HG03565 (cell line): ENCODE results near the gene SIPA1.
A peak's percentile ranks its signal among the peaks of the same experiment; 100 is the strongest.
"Not testable (repeated sequence)": the region's sequence is repeated elsewhere in the genome, so short reads cannot be mapped to it uniquely, and the experiment has no call there.

Experiments used
- ATAC-seq: cut with Tn5 transposase; IDR thresholded peaks from one replicate; pipeline ENCODE4 v1.9.1; 2021; ENCODE audit warnings: mild to moderate bottlenecking, moderate library complexity; ENCODE audit not compliant: unreplicated experiment

SIPA1 gene

DNA sequence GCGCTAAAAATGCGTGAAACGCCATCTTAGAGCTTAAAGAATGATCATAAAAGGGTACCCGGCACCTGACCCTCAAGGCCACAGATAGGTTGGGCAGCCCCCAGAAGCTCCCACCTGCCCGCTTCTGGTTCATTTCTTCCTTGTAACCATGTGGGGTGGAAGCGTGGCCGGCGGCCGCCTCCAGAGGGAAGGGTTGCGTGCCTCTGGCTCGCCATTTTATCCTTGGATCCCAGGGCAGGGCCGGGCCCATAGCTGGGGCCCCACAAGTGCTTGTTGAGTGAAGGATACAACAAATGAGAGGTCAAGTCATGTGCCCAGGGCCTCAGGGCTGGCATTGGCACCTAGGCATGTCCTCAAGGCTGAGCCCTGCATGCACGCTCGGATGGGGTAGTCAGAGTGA, 16.4 kb upstream of the SIPA1 start:
- no peak for ATAC-seq

DNA sequence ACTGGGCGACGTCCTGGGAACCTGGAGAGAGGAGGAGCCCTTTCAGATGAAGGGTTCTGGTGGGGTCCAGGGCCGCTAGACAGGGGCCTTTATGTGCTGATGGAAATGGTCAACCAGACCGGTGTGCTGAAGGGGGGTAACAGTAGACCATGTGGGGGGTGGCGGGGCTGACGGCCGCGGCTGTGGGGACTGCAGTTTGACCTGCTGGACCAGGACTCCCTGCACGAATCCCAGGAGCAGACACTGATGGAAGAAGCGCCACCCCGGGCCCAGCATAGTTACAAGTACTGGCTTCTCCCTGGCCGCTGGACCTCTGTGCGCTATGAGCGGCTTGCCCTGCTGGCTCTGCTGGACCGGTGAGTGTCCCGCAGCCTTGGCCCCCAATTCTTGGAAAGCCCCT, 15.9 kb upstream of the SIPA1 start:
- no peak for ATAC-seq

DNA sequence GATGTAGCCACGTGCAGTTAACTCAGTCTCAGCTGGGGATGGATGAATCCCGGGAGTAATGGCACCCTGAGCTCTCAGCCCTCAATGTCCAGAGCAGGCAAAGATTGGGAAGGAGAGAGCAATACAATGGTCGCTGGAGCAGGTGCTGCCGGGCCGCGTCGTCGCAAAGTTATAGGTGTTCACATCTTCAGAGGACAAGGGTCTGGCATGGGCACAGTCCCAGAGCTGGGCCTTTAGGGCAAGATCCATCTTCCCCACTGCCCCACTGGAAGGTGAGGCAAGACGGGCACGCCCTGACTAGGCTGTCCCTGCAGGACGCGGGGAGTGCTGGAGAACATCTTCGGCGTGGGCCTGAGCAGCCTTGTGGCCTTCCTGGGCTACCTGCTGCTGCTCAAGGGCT, 14.7 kb upstream of the SIPA1 start:
- no peak for ATAC-seq

DNA sequence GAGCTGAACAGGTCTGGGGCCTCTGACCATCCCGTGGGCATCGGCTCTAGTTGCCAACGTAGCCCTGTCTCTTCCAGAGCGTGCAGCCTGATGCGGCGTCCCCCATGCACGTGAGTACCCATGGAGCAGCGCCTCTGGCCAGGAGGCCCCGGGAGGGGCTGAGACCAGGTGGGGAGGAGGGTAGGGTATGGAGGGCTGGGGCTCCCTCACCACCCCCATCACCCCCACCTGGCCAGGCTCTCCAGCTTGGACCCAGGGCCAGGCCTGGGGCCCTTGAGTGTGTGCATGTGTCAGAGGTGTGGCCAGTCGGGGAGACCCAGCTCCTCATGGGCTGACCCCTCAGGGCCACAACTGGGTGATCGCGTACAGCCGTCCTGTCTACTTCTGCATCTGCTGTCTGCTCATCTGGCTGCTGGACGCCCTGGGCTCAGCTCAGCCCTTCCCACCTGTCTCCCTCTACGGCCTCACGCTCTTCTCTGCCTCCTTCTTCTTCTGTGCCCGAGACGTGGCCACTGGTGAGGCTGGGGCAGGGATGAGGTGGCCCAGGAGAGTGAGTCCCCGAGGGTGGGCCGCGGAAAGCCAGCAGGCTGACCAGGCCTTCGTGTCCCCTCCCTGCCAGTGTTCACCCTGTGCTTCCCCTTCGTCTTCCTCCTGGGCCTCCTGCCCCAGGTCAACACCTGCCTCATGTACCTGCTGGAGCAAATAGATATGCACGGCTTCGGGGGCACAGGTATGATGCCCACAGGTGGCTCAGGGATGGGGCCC, 13.9 kb upstream of the SIPA1 start:
- no peak for ATAC-seq

DNA sequence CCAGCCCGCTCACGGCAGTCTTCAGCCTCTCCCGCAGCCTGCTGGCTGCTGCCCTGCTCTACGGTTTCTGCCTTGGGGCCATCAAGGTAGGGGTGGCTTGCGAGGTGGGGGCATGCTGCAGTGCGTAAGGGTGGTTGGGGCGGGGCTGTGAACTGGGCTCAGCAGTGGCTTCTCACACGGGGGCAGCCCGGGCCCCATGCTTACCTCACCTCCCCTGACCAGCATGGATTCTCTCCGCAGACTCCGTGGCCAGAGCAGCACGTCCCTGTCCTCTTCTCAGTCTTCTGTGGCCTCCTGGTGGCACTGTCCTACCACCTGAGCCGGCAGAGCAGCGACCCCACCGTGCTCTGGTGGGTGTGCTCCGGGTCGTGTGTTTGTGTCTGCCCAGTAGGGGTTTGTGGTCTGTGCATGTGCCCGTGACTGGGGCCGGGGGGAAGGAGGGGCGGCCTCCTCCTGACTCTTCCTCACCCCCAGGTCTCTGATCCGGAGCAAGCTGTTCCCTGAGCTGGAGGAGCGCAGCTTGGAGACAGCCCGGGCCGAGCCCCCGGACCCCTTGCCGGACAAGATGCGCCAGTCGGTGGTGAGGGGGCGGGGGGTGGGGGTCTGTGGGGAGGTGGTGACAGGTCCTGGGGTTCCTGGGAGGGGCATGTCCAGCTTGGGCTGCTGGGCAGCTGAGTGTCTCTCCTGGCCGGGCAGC, 12.8 kb upstream of the SIPA1 start:
- ATAC-seq: no peak

DNA sequence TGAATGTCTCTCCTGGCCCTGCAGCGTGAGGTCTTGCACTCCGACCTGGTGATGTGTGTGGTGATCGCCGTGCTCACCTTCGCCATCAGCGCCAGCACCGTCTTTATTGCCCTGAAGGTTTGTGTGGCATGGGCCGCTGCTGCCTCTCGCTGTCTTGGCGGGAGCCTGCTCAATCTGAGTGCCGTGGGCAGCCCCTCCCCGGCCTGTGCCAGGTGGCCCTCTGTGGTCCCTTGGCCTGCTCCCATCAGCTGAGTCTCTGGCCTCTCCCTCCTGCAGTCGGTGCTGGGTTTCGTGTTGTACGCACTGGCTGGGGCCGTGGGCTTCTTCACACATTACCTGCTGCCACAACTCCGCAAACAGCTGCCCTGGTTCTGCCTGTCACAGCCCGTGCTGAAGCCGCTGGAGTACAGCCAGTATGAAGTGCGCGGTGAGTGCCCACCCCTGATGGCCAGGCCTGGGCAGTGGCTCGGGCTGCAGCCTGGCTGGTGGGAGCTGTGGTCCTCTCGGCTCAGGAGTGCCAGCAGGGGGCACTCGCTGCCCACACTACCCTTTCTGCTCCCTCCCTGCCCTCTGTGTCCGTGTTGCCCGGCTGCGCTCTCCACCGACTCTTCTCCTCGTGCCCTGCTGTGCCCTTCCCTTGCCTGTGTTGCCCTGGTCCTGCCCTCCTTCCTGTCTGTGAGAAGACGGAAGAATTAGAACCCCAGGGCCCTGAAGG, 12.1 kb upstream of the SIPA1 start:
- no peak for ATAC-seq

DNA sequence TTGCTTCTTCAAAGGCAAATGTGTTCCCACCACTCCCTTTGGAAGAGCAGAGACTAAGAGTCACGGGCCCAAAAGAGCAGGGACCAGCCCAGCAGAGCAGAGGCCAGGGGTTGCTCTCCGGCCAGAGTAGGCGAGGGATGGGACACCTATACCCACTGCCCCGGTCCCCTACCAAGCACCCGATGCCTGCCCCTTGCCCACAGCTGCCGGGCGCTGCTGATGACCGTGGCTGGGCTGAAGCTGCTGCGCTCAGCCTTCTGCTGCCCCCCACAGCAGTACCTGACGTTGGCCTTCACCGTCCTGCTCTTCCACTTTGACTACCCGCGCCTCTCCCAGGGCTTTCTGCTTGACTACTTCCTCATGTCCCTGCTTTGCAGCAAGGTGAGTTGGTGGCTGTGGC, 10.7 kb upstream of the SIPA1 start:
- no peak for ATAC-seq

DNA sequence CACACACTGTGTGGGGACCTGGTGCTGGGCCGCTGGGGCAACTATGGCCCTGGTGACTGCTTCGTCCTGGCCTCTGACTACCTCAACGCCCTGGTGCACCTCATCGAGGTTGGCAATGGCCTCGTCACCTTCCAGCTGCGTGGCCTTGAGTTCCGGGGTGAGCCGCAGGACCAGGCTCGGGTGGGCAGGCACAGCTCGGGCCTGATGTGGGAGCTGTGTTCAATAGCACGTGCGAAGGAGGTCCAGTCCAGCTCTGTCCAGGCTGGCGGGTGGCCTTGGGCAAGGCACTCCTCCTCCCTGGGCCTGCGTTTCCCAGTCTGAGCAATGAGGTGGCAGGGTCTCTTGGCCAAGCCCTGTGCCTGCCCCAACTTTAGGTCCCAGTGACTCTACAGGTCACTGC, 8.3 kb upstream of the SIPA1 start:
- ATAC-seq: no peak

DNA sequence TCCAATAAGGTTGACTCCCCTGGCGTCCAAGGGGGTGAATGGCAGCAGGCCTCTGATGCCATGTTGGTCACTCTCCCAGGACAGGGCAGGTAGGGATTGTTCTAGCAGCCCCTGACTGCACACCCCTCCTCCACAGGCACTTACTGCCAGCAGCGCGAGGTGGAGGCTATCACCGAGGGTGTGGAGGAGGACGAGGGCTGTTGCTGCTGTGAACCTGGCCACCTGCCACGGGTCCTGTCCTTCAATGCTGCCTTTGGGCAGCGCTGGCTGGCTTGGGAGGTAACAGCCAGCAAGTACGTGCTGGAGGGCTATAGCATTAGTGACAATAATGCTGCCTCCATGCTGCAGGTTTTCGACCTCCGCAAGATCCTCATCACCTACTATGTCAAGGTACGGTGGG, 7.7 kb upstream of the SIPA1 start:
- ATAC-seq: no peak

DNA sequence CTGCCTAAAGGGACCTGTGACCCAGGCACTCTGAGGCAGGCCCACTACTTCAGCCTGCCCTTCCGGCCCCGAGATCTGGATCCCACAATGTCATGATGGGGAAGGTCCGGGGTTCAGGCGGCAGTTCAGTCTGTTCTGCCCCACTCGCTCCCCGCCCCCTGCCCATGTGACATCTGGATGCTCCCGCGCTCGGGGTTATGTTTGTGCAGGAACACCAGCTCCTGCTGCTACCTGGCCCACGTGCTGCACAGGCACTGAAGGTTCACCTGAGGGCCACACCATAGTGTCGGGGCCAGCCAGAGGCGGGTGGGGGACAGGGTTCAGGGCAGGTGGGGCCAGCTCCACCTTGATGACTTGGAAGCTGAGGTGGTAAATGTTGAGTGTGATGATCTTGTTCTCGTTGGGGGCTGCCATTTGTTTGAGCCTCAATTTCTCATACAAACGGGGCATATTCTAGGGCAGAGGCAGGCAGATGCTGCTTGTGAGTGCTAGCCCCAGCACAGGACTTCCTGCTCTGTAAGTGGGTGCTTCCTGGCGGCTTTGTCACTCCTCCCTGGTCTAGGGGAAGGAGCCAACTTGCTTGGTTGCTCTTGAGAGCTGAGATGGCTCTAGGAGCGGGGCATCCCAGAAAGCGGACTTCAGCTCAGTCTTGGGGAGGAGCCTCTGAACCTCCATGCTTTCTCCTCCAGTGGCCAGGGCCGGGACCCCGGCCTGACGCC, 4.4 kb upstream of the SIPA1 start:
- ATAC-seq: no peak

DNA sequence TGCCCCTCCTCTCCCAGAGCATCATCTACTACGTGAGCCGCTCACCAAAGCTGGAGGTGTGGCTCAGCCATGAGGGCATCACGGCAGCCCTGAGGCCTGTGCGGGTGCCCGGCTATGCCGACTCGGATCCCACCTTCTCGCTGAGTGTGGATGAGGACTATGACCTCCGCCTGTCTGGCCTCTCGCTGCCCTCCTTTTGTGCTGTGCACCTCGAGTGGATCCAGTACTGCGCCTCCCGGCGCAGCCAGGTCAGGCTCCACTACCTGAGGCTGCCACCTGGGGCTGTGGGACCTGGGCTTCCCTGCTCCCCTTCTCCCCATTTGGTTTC, 3.8 kb upstream of the SIPA1 start:
- ATAC-seq: no peak

DNA sequence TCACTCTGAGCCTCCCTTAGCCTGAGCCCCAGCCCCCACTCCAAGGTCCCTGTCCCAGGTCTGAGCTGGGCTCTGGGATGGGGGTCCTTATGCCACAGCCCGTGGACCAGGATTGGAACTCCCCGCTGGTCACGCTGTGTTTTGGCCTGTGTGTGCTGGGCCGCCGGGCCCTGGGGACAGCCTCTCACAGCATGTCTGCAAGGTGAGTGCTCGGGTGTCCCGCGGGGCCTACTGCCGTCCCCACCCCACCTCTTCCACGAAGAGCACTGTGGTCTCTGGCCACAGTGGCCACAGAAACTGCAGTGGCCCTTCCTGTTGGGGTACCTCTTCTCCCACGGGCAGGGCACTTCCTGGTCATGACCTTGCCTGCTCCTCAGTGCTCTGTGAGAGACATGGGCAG, 3.5 kb upstream of the SIPA1 start:
- ATAC-seq: no peak

DNA sequence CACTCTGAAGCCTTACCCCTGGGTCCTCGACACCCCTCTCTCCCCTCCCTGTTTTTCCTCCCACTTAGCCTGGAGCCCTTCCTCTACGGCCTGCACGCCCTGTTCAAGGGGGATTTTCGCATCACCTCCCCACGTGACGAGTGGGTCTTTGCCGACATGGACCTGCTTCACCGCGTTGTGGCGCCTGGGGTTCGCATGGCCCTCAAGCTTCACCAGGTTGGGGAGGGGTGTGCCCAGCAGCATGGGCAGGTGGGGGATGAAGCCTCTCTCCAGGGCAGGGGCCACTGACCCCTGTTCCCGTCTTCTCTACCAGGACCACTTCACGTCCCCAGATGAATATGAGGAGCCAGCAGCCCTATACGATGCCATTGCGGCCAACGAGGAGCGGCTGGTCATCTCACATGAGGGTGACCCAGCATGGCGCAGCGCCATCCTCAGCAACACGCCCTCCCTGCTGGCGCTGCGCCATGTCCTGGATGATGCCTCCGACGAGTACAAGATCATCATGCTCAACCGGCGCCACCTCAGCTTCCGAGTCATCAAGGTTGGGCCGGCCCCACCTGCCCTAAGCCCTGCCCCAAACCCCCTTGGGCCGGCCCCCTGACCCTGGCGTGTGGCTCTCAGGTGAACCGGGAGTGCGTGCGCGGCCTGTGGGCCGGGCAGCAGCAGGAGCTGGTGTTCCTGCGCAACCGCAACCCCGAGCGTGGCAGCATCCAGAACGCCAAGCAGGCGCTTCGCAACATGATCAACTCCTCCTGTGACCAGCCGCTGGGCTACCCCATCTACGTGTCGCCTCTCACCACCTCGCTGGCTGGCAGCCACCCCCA, 2.8 kb upstream of the SIPA1 start:
- no peak for ATAC-seq

DNA sequence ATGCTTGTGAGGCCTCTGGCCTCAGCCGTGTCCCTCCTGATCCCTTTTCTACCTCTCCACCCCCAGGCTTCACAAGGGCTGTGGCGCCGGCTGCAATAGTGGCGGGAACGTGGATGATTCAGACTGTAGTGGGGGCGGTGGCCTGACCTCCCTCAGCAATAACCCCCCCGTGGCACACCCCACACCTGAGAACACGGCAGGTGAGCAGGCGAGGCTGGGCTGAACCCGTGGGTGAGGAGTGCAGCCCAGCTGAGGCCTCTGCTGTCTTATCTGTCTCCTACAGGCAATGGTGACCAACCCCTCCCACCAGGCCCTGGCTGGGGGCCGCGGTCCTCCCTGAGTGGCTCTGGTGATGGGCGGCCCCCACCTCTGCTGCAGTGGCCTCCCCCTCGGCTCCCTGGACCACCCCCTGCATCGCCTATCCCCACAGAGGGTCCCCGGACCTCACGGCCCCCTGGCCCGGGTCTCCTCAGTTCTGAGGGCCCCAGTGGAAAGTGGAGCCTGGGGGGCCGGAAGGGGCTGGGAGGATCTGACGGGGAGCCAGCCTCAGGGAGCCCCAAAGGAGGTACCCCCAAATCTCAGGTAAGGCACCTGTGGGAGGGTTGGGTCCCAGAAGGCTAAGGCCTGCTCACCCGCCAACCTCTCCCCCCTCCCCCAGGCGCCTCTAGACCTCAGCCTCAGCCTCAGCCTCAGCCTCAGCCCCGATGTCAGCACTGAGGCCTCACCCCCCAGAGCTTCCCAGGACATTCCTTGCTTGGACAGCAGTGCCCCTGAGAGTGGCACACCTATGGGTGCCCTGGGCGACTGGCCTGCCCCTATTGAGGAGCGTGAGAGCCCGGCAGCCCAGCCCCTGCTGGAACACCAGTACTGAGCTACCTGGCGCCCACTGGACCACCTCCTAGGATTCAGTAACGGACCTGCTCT, 1.5 kb upstream of the SIPA1 start:
- no peak for ATAC-seq

DNA sequence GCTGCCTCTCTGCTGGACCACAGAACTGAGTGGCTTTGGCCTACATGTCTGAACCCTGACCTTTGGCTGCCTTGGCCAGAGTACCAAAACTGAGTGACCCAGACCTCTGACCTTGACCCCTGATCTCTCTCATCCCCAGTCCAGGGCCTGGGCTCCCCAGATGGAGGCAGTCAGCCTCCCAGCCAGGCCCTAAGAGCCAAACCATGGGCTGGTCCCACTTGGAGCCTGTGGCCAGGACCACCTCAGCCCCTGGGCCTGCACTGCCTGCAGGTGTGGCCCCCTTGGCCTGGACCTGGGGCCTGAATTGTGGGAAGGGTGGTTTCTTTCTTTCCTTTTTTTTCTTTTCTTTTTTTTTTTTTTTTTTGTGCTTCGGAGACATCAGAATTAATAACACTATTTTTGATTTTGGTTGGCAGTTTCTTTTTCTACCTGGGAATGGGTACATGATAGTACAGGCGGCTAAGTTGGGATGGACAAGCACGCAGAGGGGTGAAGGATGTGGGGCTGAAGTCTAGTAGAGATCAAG, 806 bp upstream of the SIPA1 start:
- ATAC-seq: no peak

DNA sequence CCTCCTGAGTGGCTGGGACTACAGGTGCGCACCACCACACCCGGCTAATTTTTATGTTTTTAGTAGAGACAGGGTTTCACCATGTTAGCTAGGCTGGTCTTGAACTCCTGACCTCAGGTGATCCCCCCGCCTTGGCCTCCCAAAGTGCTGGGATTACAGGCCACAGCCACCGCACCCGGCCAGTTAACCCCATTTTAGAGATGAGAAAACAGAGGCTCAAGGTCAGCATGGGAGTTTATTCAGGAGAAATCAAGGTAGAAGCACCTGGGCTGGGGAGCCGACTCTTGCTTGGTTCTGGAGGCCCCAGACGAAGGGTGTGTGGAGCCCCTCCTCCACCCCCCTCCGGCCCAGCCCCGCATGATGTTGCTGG, 1.3 kb downstream of the SIPA1 start:
- ATAC-seq: not testable (repeated sequence)

DNA sequence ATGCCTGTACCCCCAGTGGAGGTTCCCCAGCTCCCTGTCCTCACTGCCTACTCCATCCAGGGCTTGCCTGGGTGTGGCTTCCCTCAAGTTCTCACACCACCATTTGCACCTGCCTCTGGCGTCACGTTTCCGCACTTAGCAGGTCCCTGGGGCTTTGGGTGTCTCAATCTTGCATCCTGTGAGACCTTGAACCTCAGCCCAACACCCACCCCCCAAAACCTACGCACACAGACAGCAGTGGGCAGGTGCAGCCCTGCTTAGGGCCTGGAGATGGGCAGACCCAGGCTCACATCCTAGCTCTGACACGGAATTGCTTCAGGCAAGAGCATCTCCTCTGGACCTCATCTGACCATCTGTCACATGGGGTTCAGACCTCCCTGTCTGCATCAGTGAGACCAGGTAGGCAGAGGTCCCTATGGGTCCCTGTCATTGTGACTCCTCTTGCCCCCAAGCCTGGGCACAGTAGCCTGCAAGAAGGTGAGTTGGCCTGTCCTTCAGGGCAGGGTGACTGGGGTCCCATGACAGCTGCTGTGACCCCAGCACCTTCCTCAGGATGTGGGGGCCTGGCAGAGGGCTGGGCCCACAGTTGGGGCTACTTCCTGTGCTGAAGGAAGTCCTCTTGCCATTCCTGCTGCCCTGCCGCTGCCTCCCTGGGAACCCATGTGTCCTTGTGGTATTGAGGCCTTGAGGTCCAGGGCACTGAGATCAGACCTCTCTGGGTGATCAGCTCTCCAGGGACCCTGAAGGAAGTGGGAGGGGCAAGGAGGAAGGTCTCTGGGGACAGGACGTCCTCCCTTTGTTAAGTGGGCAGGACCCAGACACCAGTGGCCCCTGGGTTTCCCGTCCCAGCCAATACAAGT, 2.0 kb downstream of the SIPA1 start:
- peak; percentile 25 for ATAC-seq

DNA sequence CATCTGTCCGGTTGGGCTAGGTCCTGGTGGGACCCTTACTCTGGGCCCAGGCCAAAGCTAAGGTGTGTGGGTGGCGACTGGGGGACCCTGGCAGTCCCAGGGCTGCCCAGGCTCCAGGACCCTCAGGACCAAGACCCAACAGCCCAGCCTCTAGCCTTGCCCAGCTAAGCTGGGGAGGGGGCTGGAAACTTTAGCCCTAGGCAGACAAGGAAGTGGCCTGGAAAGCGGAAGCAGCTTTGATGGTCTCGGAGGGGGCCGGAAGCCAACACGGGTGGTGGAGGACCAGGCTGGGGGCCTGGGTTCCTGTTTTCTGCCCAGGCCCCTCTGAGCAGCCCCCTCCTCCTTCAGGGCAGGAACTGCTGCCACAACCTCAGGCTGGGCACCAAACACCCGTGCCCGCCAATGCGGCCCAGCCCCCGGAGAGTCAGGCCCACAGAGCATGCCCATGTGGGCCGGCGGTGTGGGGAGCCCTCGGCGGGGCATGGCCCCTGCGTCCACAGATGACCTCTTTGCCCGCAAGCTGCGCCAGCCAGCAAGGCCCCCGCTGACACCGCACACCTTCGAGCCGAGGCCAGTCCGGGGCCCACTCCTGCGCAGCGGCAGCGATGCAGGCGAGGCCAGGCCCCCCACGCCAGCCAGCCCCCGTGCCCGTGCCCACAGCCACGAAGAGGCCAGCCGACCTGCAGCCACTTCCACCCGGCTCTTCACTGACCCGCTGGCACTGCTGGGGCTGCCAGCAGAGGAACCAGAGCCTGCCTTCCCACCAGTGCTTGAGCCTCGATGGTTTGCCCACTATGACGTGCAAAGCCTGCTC, 2.8 kb downstream of the SIPA1 start:
- ATAC-seq: no peak
